ELR (cell line): ENCODE data around the gene CCNY.

Source experiments
- DNase-seq: peaks from one replicate; pipeline ENCODE4 v3.0.0-alpha.2; 2015; ENCODE audit warnings: low read depth

CCNY gene

GRCh38 chr10:35452847-35453246, 116.5 kb downstream of the CCNY start:
- DNase-seq = no peak

GRCh38 chr10:35453855-35454532, 117.7 kb downstream of the CCNY start:
- DNase-seq = peak; percentile 73

GRCh38 chr10:35456153-35456720, 119.9 kb downstream of the CCNY start:
- DNase-seq = no peak

- DNase-seq = no peak
These were observed 120.5 kb downstream of the CCNY start for GRCh38 chr10:35456784-35457183.

- DNase-seq = no peak
These were observed 122.5 kb downstream of the CCNY start for GRCh38 chr10:35458500-35459448.

- DNase-seq = no peak
These were observed 123.1 kb downstream of the CCNY start for GRCh38 chr10:35459449-35459847.

- DNase-seq = no peak
These were observed 124.6 kb downstream of the CCNY start for GRCh38 chr10:35460852-35461460.

- DNase-seq = no peak
These were observed 126.2 kb downstream of the CCNY start for GRCh38 chr10:35462491-35462934.

- DNase-seq = no peak
These were observed 127.0 kb downstream of the CCNY start for GRCh38 chr10:35463105-35463867.

GRCh38 chr10:35463878-35464277, 127.6 kb downstream of the CCNY start:
- no peak for DNase-seq

- DNase-seq = no peak
These were observed 128.6 kb downstream of the CCNY start for GRCh38 chr10:35464825-35465456.

- no peak for DNase-seq
These were observed 129.4 kb downstream of the CCNY start for GRCh38 chr10:35465673-35466072.

- no peak for DNase-seq
These were observed 129.9 kb downstream of the CCNY start for GRCh38 chr10:35466170-35466569.

- DNase-seq = no peak
These were observed 130.4 kb downstream of the CCNY start for GRCh38 chr10:35466661-35467060.

GRCh38 chr10:35467186-35467585, 130.9 kb downstream of the CCNY start:
- DNase-seq = no peak

- no peak for DNase-seq
These were observed 134.1 kb downstream of the CCNY start for GRCh38 chr10:35470248-35470924.

- no peak for DNase-seq
These were observed 134.6 kb downstream of the CCNY start for GRCh38 chr10:35470925-35471315.

GRCh38 chr10:35471435-35471834, 135.1 kb downstream of the CCNY start:
- no peak for DNase-seq

- peak; percentile 25 for DNase-seq
These were observed 143.8 kb downstream of the CCNY start for GRCh38 chr10:35480142-35480541.

- no peak for DNase-seq
These were observed 145.1 kb downstream of the CCNY start for GRCh38 chr10:35481413-35481812.
